HL-60 (cell line): Measurements from ENCODE around the gene MELTF.

ENCODE experiments used
- TF ChIP-seq, protein P1 (sequence below): IDR thresholded peaks from 2 replicates; pipeline ENCODE4 v1.6.1; 2012; ENCODE audit warnings: low read depth; ENCODE audit not compliant: insufficient replicate concordance
- TF ChIP-seq, protein P2 (sequence below): IDR thresholded peaks from one replicate; pipeline ENCODE4 v1.5.1; 2011; ENCODE audit warnings: low read length, control low read depth, inconsistent platforms; ENCODE audit not compliant: insufficient read depth

DNA sequence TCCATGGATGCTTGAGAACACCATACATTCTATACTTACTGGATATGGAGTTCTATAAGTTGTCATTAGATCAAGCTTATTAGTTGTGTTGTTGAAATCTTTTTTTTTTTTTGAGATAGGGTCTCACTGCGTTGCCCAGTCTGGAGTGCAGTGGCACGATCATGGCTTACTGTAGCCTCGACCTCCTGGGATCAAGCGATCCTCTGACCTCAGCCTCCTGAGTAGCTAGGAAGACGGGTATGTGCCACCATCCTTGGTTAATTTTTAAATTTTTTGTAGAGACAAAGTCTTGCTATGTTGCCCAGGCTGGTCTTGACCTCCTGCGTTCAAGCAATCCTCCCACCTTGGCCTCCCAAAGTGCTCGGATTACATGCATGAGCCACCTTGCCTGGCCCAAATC, 74.8 kb downstream of the MELTF start:
- TF ChIP-seq, protein P1, sequence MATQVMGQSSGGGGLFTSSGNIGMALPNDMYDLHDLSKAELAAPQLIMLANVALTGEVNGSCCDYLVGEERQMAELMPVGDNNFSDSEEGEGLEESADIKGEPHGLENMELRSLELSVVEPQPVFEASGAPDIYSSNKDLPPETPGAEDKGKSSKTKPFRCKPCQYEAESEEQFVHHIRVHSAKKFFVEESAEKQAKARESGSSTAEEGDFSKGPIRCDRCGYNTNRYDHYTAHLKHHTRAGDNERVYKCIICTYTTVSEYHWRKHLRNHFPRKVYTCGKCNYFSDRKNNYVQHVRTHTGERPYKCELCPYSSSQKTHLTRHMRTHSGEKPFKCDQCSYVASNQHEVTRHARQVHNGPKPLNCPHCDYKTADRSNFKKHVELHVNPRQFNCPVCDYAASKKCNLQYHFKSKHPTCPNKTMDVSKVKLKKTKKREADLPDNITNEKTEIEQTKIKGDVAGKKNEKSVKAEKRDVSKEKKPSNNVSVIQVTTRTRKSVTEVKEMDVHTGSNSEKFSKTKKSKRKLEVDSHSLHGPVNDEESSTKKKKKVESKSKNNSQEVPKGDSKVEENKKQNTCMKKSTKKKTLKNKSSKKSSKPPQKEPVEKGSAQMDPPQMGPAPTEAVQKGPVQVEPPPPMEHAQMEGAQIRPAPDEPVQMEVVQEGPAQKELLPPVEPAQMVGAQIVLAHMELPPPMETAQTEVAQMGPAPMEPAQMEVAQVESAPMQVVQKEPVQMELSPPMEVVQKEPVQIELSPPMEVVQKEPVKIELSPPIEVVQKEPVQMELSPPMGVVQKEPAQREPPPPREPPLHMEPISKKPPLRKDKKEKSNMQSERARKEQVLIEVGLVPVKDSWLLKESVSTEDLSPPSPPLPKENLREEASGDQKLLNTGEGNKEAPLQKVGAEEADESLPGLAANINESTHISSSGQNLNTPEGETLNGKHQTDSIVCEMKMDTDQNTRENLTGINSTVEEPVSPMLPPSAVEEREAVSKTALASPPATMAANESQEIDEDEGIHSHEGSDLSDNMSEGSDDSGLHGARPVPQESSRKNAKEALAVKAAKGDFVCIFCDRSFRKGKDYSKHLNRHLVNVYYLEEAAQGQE = no peak
- TF ChIP-seq, protein P2, sequence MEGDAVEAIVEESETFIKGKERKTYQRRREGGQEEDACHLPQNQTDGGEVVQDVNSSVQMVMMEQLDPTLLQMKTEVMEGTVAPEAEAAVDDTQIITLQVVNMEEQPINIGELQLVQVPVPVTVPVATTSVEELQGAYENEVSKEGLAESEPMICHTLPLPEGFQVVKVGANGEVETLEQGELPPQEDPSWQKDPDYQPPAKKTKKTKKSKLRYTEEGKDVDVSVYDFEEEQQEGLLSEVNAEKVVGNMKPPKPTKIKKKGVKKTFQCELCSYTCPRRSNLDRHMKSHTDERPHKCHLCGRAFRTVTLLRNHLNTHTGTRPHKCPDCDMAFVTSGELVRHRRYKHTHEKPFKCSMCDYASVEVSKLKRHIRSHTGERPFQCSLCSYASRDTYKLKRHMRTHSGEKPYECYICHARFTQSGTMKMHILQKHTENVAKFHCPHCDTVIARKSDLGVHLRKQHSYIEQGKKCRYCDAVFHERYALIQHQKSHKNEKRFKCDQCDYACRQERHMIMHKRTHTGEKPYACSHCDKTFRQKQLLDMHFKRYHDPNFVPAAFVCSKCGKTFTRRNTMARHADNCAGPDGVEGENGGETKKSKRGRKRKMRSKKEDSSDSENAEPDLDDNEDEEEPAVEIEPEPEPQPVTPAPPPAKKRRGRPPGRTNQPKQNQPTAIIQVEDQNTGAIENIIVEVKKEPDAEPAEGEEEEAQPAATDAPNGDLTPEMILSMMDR = no peak
